ENCODE measurements around the gene AHCTF1. TPM values are rescaled to one million over a fixed set of nuclear protein-coding genes. Genes with fewer than 3 reads are reported as not detected.
"Not testable (repeated sequence)": the region's sequence is repeated elsewhere in the genome, so short reads cannot be mapped to it uniquely, and the experiment has no call there.

AHCTF1 gene
- total RNA-seq, 2 donors from 2014 or later = 43.3 to 46.8 TPM

GRCh38 chr1:246930830-246931548, 759 bp downstream of the AHCTF1 start:
- DNase-seq (ENCODE audit: low spot score in 2 of 2) (peak; percentile 50 to 58), ATAC-seq (peak; percentile 23 to 30)
- Mint-ChIP-seq H3K9me3 (peaks cover 0 to 3% of the 10 kb centered on the region in 2 donors), H3K36me3 (peaks cover 20 to 44% of the 10 kb centered on the region in 2 donors), H3K27ac (peak overlapping the region; percentile 86 to 93)

DNA sequence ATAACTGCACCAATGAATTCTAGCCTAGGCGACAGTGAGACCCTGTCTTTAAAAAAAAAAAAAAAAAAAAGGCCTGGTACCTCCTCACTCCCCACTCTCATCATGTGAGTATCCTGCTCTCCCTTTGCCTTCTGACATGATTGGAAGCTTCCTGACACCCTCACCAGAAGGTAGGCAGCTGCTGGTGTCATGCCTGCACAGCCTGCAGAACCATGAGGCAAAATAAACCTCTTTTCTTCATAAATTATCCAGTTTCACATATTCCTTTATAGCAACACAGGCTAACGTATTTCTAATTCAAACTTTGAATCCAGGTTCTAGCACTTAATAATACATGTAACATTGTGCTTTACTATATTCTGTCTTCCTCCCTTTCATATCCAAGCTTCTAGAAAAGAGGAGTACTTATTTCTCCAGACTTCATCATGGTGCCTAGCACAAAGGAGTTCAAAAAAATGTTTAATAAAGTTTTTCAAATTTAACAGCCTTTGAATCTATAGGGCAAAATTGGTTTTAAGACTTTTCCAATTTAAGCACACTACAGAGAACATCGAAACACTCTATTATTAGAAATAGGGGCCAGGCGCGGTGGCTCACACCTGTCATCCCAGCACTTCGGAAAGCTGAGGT, 5.6 kb downstream of the AHCTF1 start:
- DNase-seq (ENCODE audit: low spot score in 2 of 2) = no peak
- ATAC-seq = no peak
- Mint-ChIP-seq H3K27ac (peak overlapping the region in 1 of 2 donors; percentile 86), H3K36me3 (peaks cover 21 to 52% of the 10 kb centered on the region in 2 donors), H3K9me3 (peaks cover 0 to 5% of the 10 kb centered on the region in 2 donors)

- no peak for DNase-seq (ENCODE audit: low spot score in 2 of 2)
Observed at GRCh38 chr1:246923900-246924299, 7.8 kb downstream of the AHCTF1 start.

DNA sequence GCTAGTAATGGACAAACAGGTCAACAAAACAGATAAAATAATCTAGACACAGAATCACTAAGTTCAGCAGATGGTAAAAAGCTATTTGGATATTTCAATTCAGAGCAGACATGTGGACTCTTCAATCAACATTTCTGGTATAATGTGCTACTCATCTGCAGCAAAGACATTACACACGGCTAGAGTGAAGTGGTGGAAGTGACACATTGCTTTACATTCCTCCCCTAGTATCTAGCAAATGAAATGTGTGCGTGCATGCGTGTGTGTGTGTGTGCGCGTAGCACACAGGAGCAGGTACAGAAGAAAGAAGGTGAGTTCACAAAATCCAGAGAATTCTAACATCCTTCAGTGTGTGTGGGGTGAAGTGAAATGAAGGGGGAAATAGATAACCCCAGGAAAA, 8.3 kb downstream of the AHCTF1 start:
- Mint-ChIP-seq H3K9me3 (peaks cover 0 to 5% of the 10 kb centered on the region in 2 donors), H3K27ac (no peak overlapping the region), H3K36me3 (peaks cover 13 to 30% of the 10 kb centered on the region in 2 donors)
- DNase-seq (ENCODE audit: low spot score in 2 of 2) (no peak), ATAC-seq (no peak)

More at GRCh38 chr1:246923900-246924299, 7.8 kb downstream of the AHCTF1 start:
- ATAC-seq = no peak
- peaks cover 13 to 34% of the 10 kb centered on the region in 2 donors for H3K36me3 Mint-ChIP-seq
- H3K9me3 Mint-ChIP-seq = peaks cover 0 to 5% of the 10 kb centered on the region in 2 donors
- no peak overlapping the region for H3K27ac Mint-ChIP-seq

DNA sequence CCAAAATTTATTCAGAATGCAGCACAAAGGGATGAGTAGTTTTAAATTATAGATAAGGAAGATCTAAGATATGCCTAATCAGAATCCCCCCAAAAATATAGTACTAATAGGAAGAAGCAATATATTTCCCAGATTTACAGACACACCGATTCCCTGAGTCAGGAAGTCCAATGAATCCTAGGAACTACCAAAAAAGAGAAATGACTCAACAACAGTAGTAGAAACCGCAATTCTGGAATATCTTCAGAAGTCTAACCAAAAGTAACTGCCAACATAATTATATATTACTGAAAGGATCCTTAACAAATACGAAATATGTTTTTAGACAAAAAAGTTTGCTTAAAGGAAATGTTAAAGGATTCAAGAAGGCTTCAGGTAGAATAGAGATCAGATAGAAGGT, 10.3 kb downstream of the AHCTF1 start:
- no peak for DNase-seq (ENCODE audit: low spot score in 2 of 2)
- peaks cover 0 to 5% of the 10 kb centered on the region in 2 donors for H3K9me3 Mint-ChIP-seq
- peaks cover 6 to 13% of the 10 kb centered on the region in 2 donors for H3K36me3 Mint-ChIP-seq
- H3K27ac Mint-ChIP-seq = no peak overlapping the region
- no peak for ATAC-seq

DNA sequence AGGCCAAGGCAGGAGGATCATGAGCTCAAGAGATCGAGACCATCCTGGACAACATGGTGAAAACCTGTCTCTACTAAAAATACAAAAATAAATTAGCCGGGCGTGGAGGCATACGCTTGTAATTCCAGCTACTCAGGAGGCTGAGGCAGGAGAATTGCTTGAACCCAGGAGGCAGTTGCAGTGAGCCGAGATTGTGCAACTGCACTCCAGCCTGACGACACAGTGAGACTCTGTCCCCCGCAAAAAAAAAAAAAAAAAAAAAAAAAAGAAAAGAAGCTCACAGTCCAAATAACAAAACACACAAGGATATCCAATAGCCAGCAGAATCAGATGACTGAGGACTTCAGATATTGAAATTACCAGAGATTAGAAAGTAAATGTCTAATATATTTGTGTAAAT, 11.8 kb downstream of the AHCTF1 start:
- no peak overlapping the region for H3K27ac Mint-ChIP-seq
- ATAC-seq (no peak), DNase-seq (ENCODE audit: low spot score in 2 of 2) (no peak)
- H3K9me3 Mint-ChIP-seq = no peaks in the 10 kb centered on the region
- peaks cover 0 to 13% of the 10 kb centered on the region in 2 donors for H3K36me3 Mint-ChIP-seq

- H3K27ac Mint-ChIP-seq = not testable (repeated sequence)
Observed at GRCh38 chr1:246916026-246916923, 15.5 kb downstream of the AHCTF1 start.

GRCh38 chr1:246907472-246907871, 24.3 kb downstream of the AHCTF1 start:
- no peak overlapping the region for H3K27ac Mint-ChIP-seq
- DNase-seq (ENCODE audit: low spot score in 2 of 2) = no peak
- no peak for ATAC-seq

More at GRCh38 chr1:246916026-246916923, 15.5 kb downstream of the AHCTF1 start:
- not testable (repeated sequence) for H3K9me3 Mint-ChIP-seq; DNase-seq (ENCODE audit: low spot score in 2 of 2); ATAC-seq
- peaks cover 0 to 19% of the 10 kb centered on the region in 2 donors for H3K36me3 Mint-ChIP-seq

GRCh38 chr1:246906833-246907232, 24.9 kb downstream of the AHCTF1 start:
- DNase-seq (ENCODE audit: low spot score in 2 of 2) (no peak), ATAC-seq (no peak)
- no peaks in the 10 kb centered on the region for H3K9me3 Mint-ChIP-seq
- no peak overlapping the region for H3K27ac Mint-ChIP-seq
- peaks cover 11 to 30% of the 10 kb centered on the region in 2 donors for H3K36me3 Mint-ChIP-seq

More at GRCh38 chr1:246907472-246907871, 24.3 kb downstream of the AHCTF1 start:
- Mint-ChIP-seq H3K36me3 (peaks cover 11 to 30% of the 10 kb centered on the region in 2 donors), H3K9me3 (no peaks in the 10 kb centered on the region)

GRCh38 chr1:246901874-246902273, 29.9 kb downstream of the AHCTF1 start:
- H3K9me3 Mint-ChIP-seq = no peaks in the 10 kb centered on the region
- ATAC-seq (no peak), DNase-seq (ENCODE audit: low spot score in 2 of 2) (no peak)
- H3K27ac Mint-ChIP-seq = no peak overlapping the region
- peaks cover 16 to 47% of the 10 kb centered on the region in 2 donors for H3K36me3 Mint-ChIP-seq

- Mint-ChIP-seq H3K27ac (no peak overlapping the region), H3K36me3 (peaks cover 15 to 54% of the 10 kb centered on the region in 2 donors), H3K9me3 (no peaks in the 10 kb centered on the region)
- ATAC-seq = no peak
- no peak for DNase-seq (ENCODE audit: low spot score in 2 of 2)
Observed at GRCh38 chr1:246897302-246897701, 34.4 kb downstream of the AHCTF1 start.

DNA sequence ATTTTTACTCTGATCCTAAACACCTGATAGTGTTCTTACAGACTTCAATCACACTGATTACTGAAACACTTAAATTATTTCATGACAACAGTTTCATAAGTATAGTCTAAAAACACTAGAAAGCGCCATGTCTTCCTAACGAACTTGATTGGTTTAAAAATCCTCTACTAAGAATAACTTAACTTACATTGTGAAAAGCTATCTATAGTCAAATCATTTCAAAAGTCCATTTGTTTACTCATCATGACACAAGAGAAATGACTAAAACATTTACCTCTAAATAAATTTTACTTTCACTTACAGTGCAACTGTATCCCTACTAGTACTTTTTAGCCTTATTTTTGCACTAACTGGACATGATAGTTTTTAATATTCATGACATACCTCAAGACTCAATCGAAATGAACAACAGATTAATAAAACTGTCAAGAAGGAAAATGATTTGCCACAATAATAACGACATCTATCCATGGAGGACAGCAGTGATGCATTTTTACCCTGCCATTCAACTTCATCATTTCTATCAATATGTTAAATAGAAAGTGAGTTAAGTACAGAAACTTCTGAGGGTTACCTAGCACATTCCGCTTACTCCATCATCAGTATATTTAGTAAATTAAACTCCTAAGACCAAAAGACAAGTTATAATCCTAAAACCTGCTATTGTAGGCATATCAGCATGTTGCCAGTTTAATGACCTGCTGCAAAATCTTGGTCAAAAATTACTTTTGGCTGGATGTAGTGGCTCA, 38.4 kb downstream of the AHCTF1 start:
- H3K27ac Mint-ChIP-seq = peak overlapping the region in 1 of 2 donors; percentile 98
- peaks cover 5 to 52% of the 10 kb centered on the region in 2 donors for H3K36me3 Mint-ChIP-seq
- no peaks in the 10 kb centered on the region for H3K9me3 Mint-ChIP-seq
- ATAC-seq = peak in 1 of 2 donors; percentile 89
- no peak for DNase-seq (ENCODE audit: low spot score in 2 of 2)

DNA sequence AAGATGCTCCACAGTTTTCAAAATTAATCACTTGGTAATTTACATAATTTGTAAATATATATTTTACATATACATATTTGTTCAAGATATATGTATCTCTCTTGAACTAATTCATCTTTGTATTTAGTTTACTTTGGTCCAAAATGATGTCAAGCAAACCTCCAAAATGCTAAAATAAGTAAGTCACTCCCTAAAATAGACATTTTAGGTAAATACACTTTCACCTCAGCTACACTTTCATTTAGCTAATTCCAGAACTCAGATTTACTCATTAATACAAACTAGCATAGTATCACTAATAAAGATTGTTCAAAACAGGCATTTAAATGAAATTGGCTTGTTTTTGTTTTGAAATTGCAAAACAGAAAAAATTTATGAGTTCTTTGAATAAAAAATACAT, 40.6 kb downstream of the AHCTF1 start:
- Mint-ChIP-seq H3K27ac (no peak overlapping the region), H3K9me3 (no peaks in the 10 kb centered on the region), H3K36me3 (peaks cover 5 to 49% of the 10 kb centered on the region in 2 donors)
- ATAC-seq = no peak
- no peak for DNase-seq (ENCODE audit: low spot score in 2 of 2)

GRCh38 chr1:246888522-246888921, 43.2 kb downstream of the AHCTF1 start:
- no peaks in the 10 kb centered on the region for H3K9me3 Mint-ChIP-seq
- DNase-seq (ENCODE audit: low spot score in 2 of 2) (no peak), ATAC-seq (no peak)
- peak overlapping the region in 1 of 2 donors; percentile 40 for H3K27ac Mint-ChIP-seq
- H3K36me3 Mint-ChIP-seq = peaks cover 0 to 35% of the 10 kb centered on the region in 2 donors

DNA sequence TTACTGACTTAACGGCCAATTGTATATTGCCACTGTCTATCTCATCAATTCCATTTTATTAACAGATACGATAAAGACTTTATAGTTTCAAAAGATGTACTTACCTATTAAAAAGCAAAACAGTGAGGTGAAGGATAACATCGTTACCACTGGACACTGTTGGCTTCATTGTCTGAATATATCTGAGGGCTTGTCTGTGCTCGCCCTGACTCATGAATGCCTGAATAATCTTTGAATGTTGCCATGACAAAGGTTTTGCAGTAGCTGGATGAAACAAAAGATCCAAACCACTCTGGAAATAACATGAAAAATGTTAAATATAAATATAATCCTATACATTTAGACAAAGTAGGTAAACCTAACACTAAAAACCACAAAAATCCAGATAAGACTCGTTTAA, 46.4 kb downstream of the AHCTF1 start:
- peaks cover 0 to 26% of the 10 kb centered on the region in 2 donors for H3K36me3 Mint-ChIP-seq
- DNase-seq (ENCODE audit: low spot score in 2 of 2); H3K27ac Mint-ChIP-seq; H3K9me3 Mint-ChIP-seq; ATAC-seq: not testable (repeated sequence)

DNA sequence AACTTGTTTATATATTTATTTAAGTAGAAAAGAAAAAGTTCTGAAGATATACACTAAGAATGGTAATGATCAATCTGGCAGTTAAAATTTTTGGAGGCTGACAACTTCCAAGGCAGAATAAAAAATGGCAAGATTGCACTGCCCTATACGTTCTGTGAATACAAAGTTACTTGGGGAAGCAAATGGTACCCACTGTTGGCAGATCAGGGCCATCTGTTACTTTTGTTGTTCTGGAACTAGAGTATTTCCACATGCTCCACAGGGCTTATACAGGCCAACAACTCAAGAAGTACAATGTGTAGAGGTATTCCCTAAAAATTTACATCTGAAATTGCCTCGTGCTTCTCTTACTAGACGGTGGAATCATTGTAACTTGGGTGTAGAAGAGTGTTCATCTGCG, 53.2 kb downstream of the AHCTF1 start:
- no peak for ATAC-seq
- DNase-seq (ENCODE audit: low spot score in 2 of 2) = no peak
- Mint-ChIP-seq H3K27ac (no peak overlapping the region), H3K36me3 (peaks cover 20 to 33% of the 10 kb centered on the region in 2 donors), H3K9me3 (no peaks in the 10 kb centered on the region)
